HepG2 (cell line): Measurements from ENCODE around the gene MTOR. TPM values are rescaled to one million over a fixed set of nuclear protein-coding genes. Genes with fewer than 3 reads are reported as not detected.

Experiments
- ATAC-seq: fragments of 200-7000 bp; cut with Tn5 transposase; 3 replicates; pipeline ENCODE4 v1.9.1; 2020; ENCODE audit warnings: mild to moderate bottlenecking, moderate library complexity
- BruUV-seq: library from RNA; stranded (reverse); fragments of 400-500 nt; replicated peaks from 2 replicates; lab custom pipeline; 2021; lab: Mats Ljungman, UMichigan
- CTCF ChIA-PET: fragments of 300-600 bp; formaldehyde crosslinking; extraction: SDS; loops from one replicate; lab custom pipeline; 2021; ENCODE audit warnings: low total read pairs, inconsistent platforms, low intra/inter-chr PET ratio; lab: Yijun Ruan, JAX
- POLR2A ChIA-PET: fragments of 350-600 bp; sonication (Branson Sonifier 250); formaldehyde crosslinking; loops from one replicate; lab custom pipeline; 2020; ENCODE audit warnings: antibody characterized with exemption, inconsistent platforms; lab: Yijun Ruan, JAX
- DNase-seq: peaks from one replicate; pipeline ENCODE4 v3.0.0-alpha.2; 2015; ENCODE audit warnings: low spot score
- FAIRE-seq: peaks from 3 replicates; lab custom pipeline; 2011; peaks lifted over from hg19 to GRCh38; lab: Jason Lieb, UNC
- H2AFZ ChIP-seq: one replicate; pipeline ENCODE4 v1.6.1; 2011; ENCODE audit warnings: low read length, inconsistent platforms
- H3K27ac ChIP-seq: fragments of 300-600 bp; 3 replicates; pipeline ENCODE4 v1.8.0; 2011; ENCODE audit warnings: mixed run types, mild to moderate bottlenecking, mixed read lengths, low read length, inconsistent platforms; ENCODE audit not compliant: insufficient read depth; ENCODE audit errors: extremely low read length
- H3K27me3 ChIP-seq, 2 experiments: fragments of 200-600 bp in 1 of 2; 2 replicates in 1 of 2; 3 replicates in 1 of 2; pipeline versions ENCODE4 v1.6.0 to v1.8.0; 2011; ENCODE audit warnings: low read length in 2 of 2, mild to moderate bottlenecking in 2 of 2, moderate library complexity in 2 of 2, inconsistent platforms in 1 of 2; ENCODE audit not compliant: insufficient read depth in 2 of 2, control insufficient read depth in 1 of 2
- H3K36me3 ChIP-seq, 2 experiments: fragments of 200-600 bp in 1 of 2; replicated peaks in 1 of 2; 2 replicates in 1 of 2; 3 replicates in 1 of 2; pipeline versions ENCODE4 v1.5.1 to v1.8.0; 2011; ENCODE audit warnings: low read length in 2 of 2, inconsistent platforms in 1 of 2; ENCODE audit not compliant: insufficient read depth in 2 of 2, control insufficient read depth in 1 of 2
- H3K4me1 ChIP-seq: 2 replicates; pipeline ENCODE4 v1.5.1; 2012; ENCODE audit warnings: low read length, inconsistent platforms; ENCODE audit not compliant: insufficient read depth
- H3K4me2 ChIP-seq: 2 replicates; pipeline ENCODE4 v1.6.0; 2011; ENCODE audit warnings: low read depth, low read length, inconsistent platforms
- H3K4me3 ChIP-seq, 3 experiments: fragments of 200-600 bp in 1 of 3; sonication (generic), shearing (Covaris generic) in 1 of 3; replicated peaks in 1 of 3; 2 replicates each; pipeline ENCODE4 v1.5.1; 2011 to 2016; ENCODE audit warnings: low read length in 3 of 3, inconsistent platforms in 2 of 3, low read depth in 2 of 3, mild to moderate bottlenecking in 2 of 3, control low read depth in 1 of 3, mixed read lengths in 1 of 3; ENCODE audit not compliant: insufficient read depth in 1 of 3
- H3K79me2 ChIP-seq: one replicate; pipeline ENCODE4 v1.6.1; 2011; ENCODE audit warnings: low read length, inconsistent platforms; ENCODE audit not compliant: insufficient read depth
- H3K9ac ChIP-seq: 2 replicates; pipeline ENCODE4 v1.6.0; 2011; ENCODE audit warnings: mild to moderate bottlenecking, low read depth, low read length, inconsistent platforms; ENCODE audit not compliant: insufficient read depth
- H3K9me3 ChIP-seq: 2 replicates; pipeline ENCODE4 v1.5.1; 2012; ENCODE audit warnings: mild to moderate bottlenecking, low read length
- H4K20me1 ChIP-seq: 2 replicates; pipeline ENCODE4 v1.6.0; 2011; ENCODE audit warnings: inconsistent platforms, mild to moderate bottlenecking, low read length, moderate library complexity; ENCODE audit not compliant: insufficient read depth
- ARNT2 ChIP-seq: sonication (generic); formaldehyde crosslinking; IDR thresholded peaks from 2 replicates; pipeline ENCODE4 v1.8.0; 2022; ENCODE audit warnings: mild to moderate bottlenecking, low read depth, missing genetic modification reagents, moderate library complexity
- FOXA1 ChIP-seq, 2 experiments: fragments of 450-650 bp in 1 of 2; sonication (generic) in 1 of 2; formaldehyde crosslinking in 1 of 2; IDR thresholded peaks; 2 replicates each; pipeline versions ENCODE4 v1.4.0 to v1.6.1; 2016 to 2020; ENCODE audit warnings: missing genetic modification reagents in 1 of 2
- MTF1 ChIP-seq: sonication (generic); formaldehyde crosslinking; IDR thresholded peaks from 2 replicates; pipeline ENCODE4 v1.5.0; 2020; ENCODE audit warnings: missing genetic modification reagents
- WIZ ChIP-seq: sonication (generic); formaldehyde crosslinking; IDR thresholded peaks from 2 replicates; pipeline ENCODE4 v1.5.1; 2020; ENCODE audit warnings: mild to moderate bottlenecking, missing genetic modification reagents
- ZNF121 ChIP-seq: sonication (generic); formaldehyde crosslinking; IDR thresholded peaks from 2 replicates; pipeline ENCODE4 v1.5.0; 2020; ENCODE audit warnings: mild to moderate bottlenecking, missing genetic modification reagents
- ZNF614 ChIP-seq: IDR thresholded peaks from 2 replicates; pipeline ENCODE4 v1.6.1; 2018; ENCODE audit warnings: missing biosample characterization, missing genetic modification reagents, inconsistent platforms, borderline replicate concordance
- WGBS: methylation state at CpG from one replicate; pipeline ENCODE4 v1.1.6; 2017; ENCODE audit warnings: low lambda C conversion rate; 5-methylcytosine and 5-hydroxymethylcytosine counted together
- in situ Hi-C: cut with HindIII; loops from 2 replicates; pipeline ENCODE4 v1.10.0; 2017; ENCODE audit warnings: low pct_unique_long_range_greater_than_20kb; ENCODE audit not compliant: extremely low pct_ligation_motif_present
- intact Hi-C: fragments of 100-400 bp; cut with micrococcal nuclease; formaldehyde crosslinking; loops from one replicate; pipeline ENCODE4 v1.10.0; 2022; ENCODE audit not compliant: unreplicated experiment
- polyA plus RNA-seq, 8 experiments: library from polyadenylated mRNA; depleted of rRNA in 3 of 8; stranded (reverse) in 7 of 8; unstranded in 1 of 8; fragments of >200 nt; fragmentation: Illumina TruSeq in 4 of 8; extraction: Trizol in 4 of 8; gene quantifications; 2 replicates each; pipeline versions ENCODE4 v1.2.1 to v1.2.3, GENCODE V29; 2011 to 2016; ENCODE audit warnings: low read depth in 4 of 8, missing spikeins in 1 of 8, mixed read lengths in 1 of 8; ENCODE audit not compliant: insufficient read depth in 1 of 8
- total RNA-seq, 5 experiments: library from RNA; depleted of rRNA; stranded (reverse); fragments of >200 nt; fragmentation: Illumina TruSeq; extraction: Trizol; gene quantifications; 2 replicates each; pipeline ENCODE4 v1.2.3, GENCODE V29; 2016; ENCODE audit warnings: low read depth in 1 of 5
- TF ChIP-seq, protein P1 (sequence below): IDR thresholded peaks from 2 replicates; pipeline ENCODE4 v1.6.1; 2016; ENCODE audit warnings: mild to moderate bottlenecking
- TF ChIP-seq, protein P2 (sequence below): sonication (generic); formaldehyde crosslinking; IDR thresholded peaks from 2 replicates; pipeline ENCODE4 v1.8.0; 2022; ENCODE audit warnings: mild to moderate bottlenecking, missing genetic modification reagents, borderline replicate concordance

MTOR gene
- total and polyA plus RNA-seq, 2 of the 13 experiments (the other 11 are each of a cell fraction or from before 2014, with no cell fraction given) = 24.6 to 34.6 TPM

DNA sequence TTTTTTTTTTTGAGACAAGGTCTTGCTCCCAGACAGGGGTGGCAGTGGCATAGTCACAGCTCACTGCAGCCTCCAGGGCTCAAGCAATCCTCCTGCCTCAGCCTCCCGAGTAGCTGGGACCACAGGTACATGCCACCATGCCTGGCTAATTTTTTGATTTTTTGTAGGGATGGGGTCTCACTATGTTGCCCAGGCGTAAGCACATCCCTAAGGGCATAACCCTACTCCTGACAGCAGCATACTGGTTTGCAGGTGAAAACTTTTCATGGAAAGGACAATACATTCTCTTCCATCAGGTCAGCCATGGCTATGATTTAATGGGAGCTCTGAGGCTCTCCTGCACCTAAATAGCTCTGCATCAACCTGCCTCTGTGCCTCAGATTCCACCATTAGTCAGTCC lies 40.0 kb upstream of the MTOR start:
- Histone ChIP-seq H3K4me1 (no peaks in the 10 kb centered on the region), H4K20me1 (no peaks in the 10 kb centered on the region), H3K27ac (no peak overlapping the region), H3K79me2 (no peaks in the 10 kb centered on the region), H3K4me2 (no peak overlapping the region), H2AFZ (no peak overlapping the region), H3K9ac (no peak overlapping the region), H3K9me3 (no peaks in the 10 kb centered on the region), H3K4me3 (no peak overlapping the region), H3K36me3 (no peaks in the 10 kb centered on the region), H3K27me3 (0 out of 5 replicates have a peak, but pooled peaks cover 0 to 7% of the 10 kb centered on the region in 2 experiments)
- TF ChIP-seq ARNT2 (CRISPR knock-in tag) = no peak
- TF ChIP-seq, protein P1, sequence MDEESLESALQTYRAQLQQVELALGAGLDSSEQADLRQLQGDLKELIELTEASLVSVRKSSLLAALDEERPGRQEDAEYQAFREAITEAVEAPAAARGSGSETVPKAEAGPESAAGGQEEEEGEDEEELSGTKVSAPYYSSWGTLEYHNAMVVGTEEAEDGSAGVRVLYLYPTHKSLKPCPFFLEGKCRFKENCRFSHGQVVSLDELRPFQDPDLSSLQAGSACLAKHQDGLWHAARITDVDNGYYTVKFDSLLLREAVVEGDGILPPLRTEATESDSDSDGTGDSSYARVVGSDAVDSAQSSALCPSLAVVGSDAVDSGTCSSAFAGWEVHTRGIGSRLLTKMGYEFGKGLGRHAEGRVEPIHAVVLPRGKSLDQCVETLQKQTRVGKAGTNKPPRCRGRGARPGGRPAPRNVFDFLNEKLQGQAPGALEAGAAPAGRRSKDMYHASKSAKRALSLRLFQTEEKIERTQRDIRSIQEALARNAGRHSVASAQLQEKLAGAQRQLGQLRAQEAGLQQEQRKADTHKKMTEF (CRISPR knock-in tag) = no peak
- TF ChIP-seq, protein P2, sequence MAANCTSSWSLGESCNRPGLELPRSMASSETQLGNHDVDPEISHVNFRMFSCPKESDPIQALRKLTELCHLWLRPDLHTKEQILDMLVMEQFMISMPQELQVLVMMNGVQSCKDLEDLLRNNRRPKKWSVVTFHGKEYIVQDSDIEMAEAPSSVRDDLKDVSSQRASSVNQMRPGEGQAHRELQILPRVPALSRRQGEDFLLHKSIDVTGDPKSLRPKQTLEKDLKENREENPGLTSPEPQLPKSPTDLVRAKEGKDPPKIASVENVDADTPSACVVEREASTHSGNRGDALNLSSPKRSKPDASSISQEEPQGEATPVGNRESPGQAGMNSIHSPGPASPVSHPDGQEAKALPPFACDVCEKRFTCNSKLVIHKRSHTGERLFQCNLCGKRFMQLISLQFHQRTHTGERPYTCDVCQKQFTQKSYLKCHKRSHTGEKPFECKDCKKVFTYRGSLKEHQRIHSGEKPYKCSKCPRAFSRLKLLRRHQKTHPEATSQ (CRISPR knock-in tag) = no peak
- TF ChIP-seq MTF1 (CRISPR knock-in tag) = no peak
- peak; percentile 53; the same call in 1 of the 2 replicates for TF ChIP-seq ZNF121
- no peak for TF ChIP-seq WIZ
- no peak for TF ChIP-seq ZNF614 (CRISPR knock-in tag)
- no peak for TF ChIP-seq FOXA1 (IDR thresholded peaks at IDR 0.05)
- TF ChIP-seq FOXA1 (CRISPR knock-in tag; IDR thresholded peaks at IDR 0.05) = no peak
- no TSS peak for BruUV-seq
- CTCF ChIA-PET = no interaction called here
- FAIRE-seq = no peak
- in situ Hi-C loops = no loop called here
- intact Hi-C loops = no loop called here
- WGBS = 44% methylated on average over 2 of the region's 2 CpGs
- ATAC-seq = no peak
- no peak for DNase-seq
- POLR2A ChIA-PET = no interaction called here
